Measurements from ENCODE around the gene TTC29. TPM values are rescaled to one million over a fixed set of nuclear protein-coding genes. Genes with fewer than 3 reads are reported as not detected.

Gene TTC29
- under 1 TPM in 1 of 3 donors, not detected in 2; 0.06 TPM for polyA plus RNA-seq

GRCh38 chr4:146945556-146946374 is at the start of gene TTC29:
Gene TTC29, minus strand, starts transcription at chr4:146945864. Its CDS starts 5,969 bp downstream, at chr4:146939895.
- WGBS, 3 donors, result 1% methylated on average over 36 to 39 of the region's 39 CpGs

GRCh38 chr4:146981651-146982050 is 36.0 kb upstream of the TTC29 start:
- 54 to 72% (median 71%) methylated on average over 4 of the region's 4 CpGs for WGBS, 3 donors

More at GRCh38 chr4:146945556-146946374, at the start of gene TTC29:
- no peak within 1 kb of the TSS for H3K27ac ChIP-seq (ENCODE audit: low read depth, low read length)

GRCh38 chr4:146978641-146979040 is 33.0 kb upstream of the TTC29 start:
- 42 to 76% (median 72%) methylated on average over 4 of the region's 4 CpGs for WGBS, 3 donors
- H3K27ac ChIP-seq (ENCODE audit: low read depth, low read length), result no peak overlapping the region

More at GRCh38 chr4:146981651-146982050, 36.0 kb upstream of the TTC29 start:
- no peak overlapping the region for H3K27ac ChIP-seq (ENCODE audit: low read depth, low read length)

- 0 to 33% (median 25%) methylated on average over 1 of the region's 1 CpG for WGBS, 3 donors
- no peak overlapping the region for H3K27ac ChIP-seq (ENCODE audit: low read depth, low read length)
Observed at GRCh38 chr4:146976145-146976544, 30.5 kb upstream of the TTC29 start.

- H3K27ac ChIP-seq (ENCODE audit: low read depth, low read length), result no peak overlapping the region
- WGBS, 3 donors, result 22 to 50% (median 26%) methylated on average over 1 of the region's 1 CpG
Observed at GRCh38 chr4:146975527-146975926, 29.9 kb upstream of the TTC29 start.

- 69 to 82% (median 73%) methylated on average over 3 of the region's 3 CpGs for WGBS, 3 donors
- no peak overlapping the region for H3K27ac ChIP-seq (ENCODE audit: low read depth, low read length)
Observed at GRCh38 chr4:146975036-146975435, 29.4 kb upstream of the TTC29 start.

GRCh38 chr4:146972036-146972435 is 26.4 kb upstream of the TTC29 start:
- no peak overlapping the region for H3K27ac ChIP-seq (ENCODE audit: low read depth, low read length)
- 75 to 81% (median 76%) methylated on average over 5 of the region's 5 CpGs for WGBS, 3 donors

GRCh38 chr4:146969126-146969525 is 23.5 kb upstream of the TTC29 start:
- H3K27ac ChIP-seq (ENCODE audit: low read depth, low read length), result no peak overlapping the region
- WGBS, 3 donors, result 76 to 92% (median 87%) methylated on average over 1 of the region's 1 CpG

- no peak overlapping the region for H3K27ac ChIP-seq (ENCODE audit: low read depth, low read length)
- WGBS, 3 donors, result 52 to 68% (median 58%) methylated on average over 2 of the region's 2 CpGs
Observed at GRCh38 chr4:146960634-146961033, 15.0 kb upstream of the TTC29 start.

GRCh38 chr4:146959692-146960091 is 14.0 kb upstream of the TTC29 start:
- 78 to 92% (median 90%) methylated on average over 1 of the region's 1 CpG for WGBS, 3 donors
- H3K27ac ChIP-seq (ENCODE audit: low read depth, low read length), result no peak overlapping the region

GRCh38 chr4:146957237-146957636 is 11.6 kb upstream of the TTC29 start:
- WGBS, 3 donors, result 63 to 79% (median 69%) methylated on average over 4 of the region's 4 CpGs
- H3K27ac ChIP-seq (ENCODE audit: low read depth, low read length), result no peak overlapping the region

- 20 to 90% (median 83%) methylated on average over 2 of the region's 2 CpGs for WGBS, 3 donors
- no peak overlapping the region for H3K27ac ChIP-seq (ENCODE audit: low read depth, low read length)
Observed at GRCh38 chr4:146952896-146953295, 7.2 kb upstream of the TTC29 start.

- H3K27ac ChIP-seq (ENCODE audit: low read depth, low read length), result no peak overlapping the region
Observed at GRCh38 chr4:146949559-146949958, 3.9 kb upstream of the TTC29 start.

- no peak overlapping the region for H3K27ac ChIP-seq (ENCODE audit: low read depth, low read length)
- WGBS, 3 donors, result 84 to 90% (median 88%) methylated on average over 3 of the region's 3 CpGs
Observed at GRCh38 chr4:146943691-146944375, 1.8 kb downstream of the TTC29 start.

GRCh38 chr4:146932116-146932515 is 13.5 kb downstream of the TTC29 start:
- H3K27ac ChIP-seq (ENCODE audit: low read depth, low read length), result no peak overlapping the region
- 74 to 83% (median 75%) methylated on average over 1 of the region's 1 CpG for WGBS, 3 donors

GRCh38 chr4:146930673-146931072 is 15.0 kb downstream of the TTC29 start:
- WGBS, 3 donors, result 48 to 84% (median 50%) methylated on average over 2 of the region's 2 CpGs
- no peak overlapping the region for H3K27ac ChIP-seq (ENCODE audit: low read depth, low read length)

GRCh38 chr4:146927695-146928094 is 18.0 kb downstream of the TTC29 start:
- H3K27ac ChIP-seq (ENCODE audit: low read depth, low read length), result no peak overlapping the region
- 79 to 84% (median 80%) methylated on average over 2 of the region's 2 CpGs for WGBS, 3 donors

- H3K27ac ChIP-seq (ENCODE audit: low read depth, low read length), result no peak overlapping the region
Observed at GRCh38 chr4:146916479-146917076, 29.1 kb downstream of the TTC29 start.

- 27 to 67% (median 59%) methylated on average over 1 of the region's 1 CpG for WGBS, 3 donors
Observed at GRCh38 chr4:146915132-146915531, 30.5 kb downstream of the TTC29 start.

More at GRCh38 chr4:146915132-146915531, 30.5 kb downstream of the TTC29 start:
- H3K27ac ChIP-seq (ENCODE audit: low read depth, low read length), result no peak overlapping the region

Data from adipose tissue (tissue), 3 donors.